Measurements from ENCODE around the gene RBMS3. TPM values are rescaled to one million over a fixed set of nuclear protein-coding genes. Genes with fewer than 3 reads are reported as not detected.

Gene RBMS3
- total and polyA plus RNA-seq, 12 donors = 8.7 to 90.1 (median 51.2) TPM

- Histone ChIP-seq H3K27me3 (no peaks in the 10 kb centered on the region), H3K36me3 (replicated peaks in 1 of 2) (no peaks in the 10 kb centered on the region), H3K27ac (no peak overlapping the region), H3K4me1 (replicated peaks in 1 of 2) (peaks cover 0 to 8% of the 10 kb centered on the region in 2 donors), H3K4me3 (no peak overlapping the region), H3K9me3 (replicated peaks in 1 of 3) (no peaks in the 10 kb centered on the region)
- WGBS, 4 donors = 58 to 69% (median 67%) methylated on average over 3 of the region's 3 CpGs
- DNase-seq = no peak
- intact Hi-C loops (cut with DNase I) = no loop called here
- TF ChIP-seq POLR2A (IDR thresholded peaks at IDR 0.05) = no peak
- TF ChIP-seq, protein P1, sequence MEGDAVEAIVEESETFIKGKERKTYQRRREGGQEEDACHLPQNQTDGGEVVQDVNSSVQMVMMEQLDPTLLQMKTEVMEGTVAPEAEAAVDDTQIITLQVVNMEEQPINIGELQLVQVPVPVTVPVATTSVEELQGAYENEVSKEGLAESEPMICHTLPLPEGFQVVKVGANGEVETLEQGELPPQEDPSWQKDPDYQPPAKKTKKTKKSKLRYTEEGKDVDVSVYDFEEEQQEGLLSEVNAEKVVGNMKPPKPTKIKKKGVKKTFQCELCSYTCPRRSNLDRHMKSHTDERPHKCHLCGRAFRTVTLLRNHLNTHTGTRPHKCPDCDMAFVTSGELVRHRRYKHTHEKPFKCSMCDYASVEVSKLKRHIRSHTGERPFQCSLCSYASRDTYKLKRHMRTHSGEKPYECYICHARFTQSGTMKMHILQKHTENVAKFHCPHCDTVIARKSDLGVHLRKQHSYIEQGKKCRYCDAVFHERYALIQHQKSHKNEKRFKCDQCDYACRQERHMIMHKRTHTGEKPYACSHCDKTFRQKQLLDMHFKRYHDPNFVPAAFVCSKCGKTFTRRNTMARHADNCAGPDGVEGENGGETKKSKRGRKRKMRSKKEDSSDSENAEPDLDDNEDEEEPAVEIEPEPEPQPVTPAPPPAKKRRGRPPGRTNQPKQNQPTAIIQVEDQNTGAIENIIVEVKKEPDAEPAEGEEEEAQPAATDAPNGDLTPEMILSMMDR (IDR thresholded peaks at IDR 0.05) = no peak
Observed at GRCh38 chr3:29936054-29936453, 655.2 kb downstream of the RBMS3 start.

DNA sequence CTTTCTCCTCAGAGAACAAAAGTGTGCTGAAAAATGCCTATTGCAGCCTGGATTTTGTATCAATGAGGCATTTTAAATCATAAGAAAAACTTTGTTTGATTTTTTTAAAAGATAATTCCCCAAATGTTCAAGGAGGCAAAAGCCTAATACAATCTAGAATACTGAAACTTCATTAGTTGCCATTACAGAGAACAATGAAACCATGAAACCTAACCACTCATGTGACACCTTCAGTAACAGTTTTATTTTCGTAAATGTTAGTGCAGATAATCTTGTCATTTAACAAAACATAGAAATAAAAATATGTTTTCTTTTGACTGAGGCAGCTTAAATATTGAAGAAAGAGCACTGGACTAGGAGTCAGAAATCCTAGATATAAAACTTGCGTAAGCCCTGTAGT lies 655.9 kb downstream of the RBMS3 start:
- TF ChIP-seq, protein P1 (IDR thresholded peaks at IDR 0.05) = no peak
- TF ChIP-seq POLR2A (IDR thresholded peaks at IDR 0.05) = no peak

GRCh38 chr3:29937185-29937584 lies 656.3 kb downstream of the RBMS3 start:
- Histone ChIP-seq H3K9me3 (replicated peaks in 1 of 3) (no peaks in the 10 kb centered on the region), H3K27ac (no peak overlapping the region), H3K4me1 (replicated peaks in 1 of 2) (peaks cover 0 to 12% of the 10 kb centered on the region in 2 donors), H3K27me3 (no peaks in the 10 kb centered on the region), H3K36me3 (replicated peaks in 1 of 2) (no peaks in the 10 kb centered on the region), H3K4me3 (no peak overlapping the region)
- TF ChIP-seq, protein P1 (IDR thresholded peaks at IDR 0.05) = no peak
- no peak for TF ChIP-seq POLR2A (IDR thresholded peaks at IDR 0.05)
- DNase-seq = no peak
- intact Hi-C loops (cut with DNase I) = no loop called here

More for the DNA sequence above, 655.9 kb downstream of the RBMS3 start:
- DNase-seq = no peak
- H3K36me3 ChIP-seq (replicated peaks in 1 of 2) = no peaks in the 10 kb centered on the region
- WGBS, 4 donors = 87 to 91% (median 90%) methylated on average over 2 of the region's 2 CpGs
- H3K27ac ChIP-seq = no peak overlapping the region
- H3K27me3 ChIP-seq = no peaks in the 10 kb centered on the region
- peaks cover 0 to 12% of the 10 kb centered on the region in 2 donors for H3K4me1 ChIP-seq (replicated peaks in 1 of 2)
- intact Hi-C loops (cut with DNase I) = no loop called here
- no peaks in the 10 kb centered on the region for H3K9me3 ChIP-seq (replicated peaks in 1 of 3)
- no peak overlapping the region for H3K4me3 ChIP-seq

DNA sequence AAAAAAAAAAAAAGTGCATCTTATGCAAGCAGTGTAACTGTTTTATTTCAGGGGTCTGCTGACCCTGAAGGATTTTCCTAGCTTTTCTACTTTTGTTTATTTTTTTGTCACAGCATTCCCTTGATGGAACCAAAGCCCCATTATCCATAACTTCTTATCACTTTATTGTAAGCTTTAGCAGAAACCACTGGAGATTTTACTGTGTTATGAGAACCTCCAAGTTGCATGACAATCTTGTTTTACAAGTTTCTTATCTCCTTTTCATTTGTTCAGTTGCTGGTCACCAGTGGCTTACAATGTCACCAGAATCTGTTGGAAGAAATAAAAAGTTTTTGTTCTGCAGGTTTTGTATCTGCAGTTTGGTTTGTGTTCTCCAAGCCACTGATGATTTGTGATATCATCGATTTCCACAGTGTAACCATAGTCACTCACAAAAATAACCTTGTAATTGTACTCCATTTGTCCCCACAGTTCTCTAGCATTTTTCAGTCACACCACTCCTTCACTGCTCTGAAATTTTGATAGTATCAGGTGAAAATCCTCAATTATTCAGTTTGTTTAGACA lies 660.0 kb downstream of the RBMS3 start:
- H3K9me3 ChIP-seq (replicated peaks in 1 of 3) = no peaks in the 10 kb centered on the region
- 56 to 65% (median 62%) methylated on average over 1 of the region's 1 CpG for WGBS, 4 donors
- peaks cover 0 to 9% of the 10 kb centered on the region in 2 donors for H3K4me1 ChIP-seq (replicated peaks in 1 of 2)
- no peak overlapping the region for H3K4me3 ChIP-seq
- no peak overlapping the region for H3K27ac ChIP-seq
- DNase-seq = no peak
- TF ChIP-seq, protein P1 (IDR thresholded peaks at IDR 0.05) = no peak
- TF ChIP-seq POLR2A (IDR thresholded peaks at IDR 0.05) = no peak
- intact Hi-C loops (cut with DNase I) = no loop called here
- no peaks in the 10 kb centered on the region for H3K27me3 ChIP-seq
- no peaks in the 10 kb centered on the region for H3K36me3 ChIP-seq (replicated peaks in 1 of 2)
